Ascending aorta (tissue), 2 donors: ENCODE data around the gene TTC9. TPM values are rescaled to one million over a fixed set of nuclear protein-coding genes. Genes with fewer than 3 reads are reported as not detected.

Source experiments
- DNase-seq, 2 donors: peaks; one replicate each; pipeline ENCODE4 v3.0.0-alpha.2; 2019; ENCODE audit warnings: low spot score in 2 of 2
- H3K27ac ChIP-seq, 2 donors: fragments of 200-600 bp; sonication (generic); one replicate each; pipeline ENCODE4 v1.5.1; 2016 to 2017; ENCODE audit warnings: mild to moderate bottlenecking in 1 of 2
- H3K27me3 ChIP-seq: fragments of 200-600 bp; sonication (generic); one replicate; pipeline ENCODE4 v1.5.1; 2017
- H3K36me3 ChIP-seq, 2 donors: fragments of 200-600 bp; sonication (generic); one replicate each; pipeline ENCODE4 v1.5.1; 2016
- H3K4me1 ChIP-seq, 2 donors: fragments of 200-600 bp; sonication (generic); one replicate each; pipeline ENCODE4 v1.5.1; 2016 to 2017; ENCODE audit warnings: mild to moderate bottlenecking in 1 of 2
- H3K4me3 ChIP-seq, 2 donors: fragments of 200-600 bp; sonication (generic); one replicate each; pipeline ENCODE4 v1.5.1; 2016 to 2017; ENCODE audit warnings: mild to moderate bottlenecking in 1 of 2
- H3K9me3 ChIP-seq, 2 donors: fragments of 200-600 bp; sonication (generic); one replicate each; pipeline ENCODE4 v1.5.1; 2016
- intact Hi-C: fragments of 100-400 bp; cut with DNase I; formaldehyde crosslinking; loops from one replicate; pipeline ENCODE4 v1.15.1; 2023
- total RNA-seq: library from RNA; depleted of rRNA; stranded (reverse); fragments of >200 nt; gene quantifications from one replicate; pipeline ENCODE4 v1.1.0, GENCODE V29; 2016
- TF ChIP-seq, protein P1 (sequence below), 3 experiments: fragments of 200-600 bp in 2 of 3; fragments of 450-650 bp in 1 of 3; sonication (generic) in 2 of 3; IDR thresholded peaks; one replicate each; pipeline ENCODE4 v1.5.1; 2016 to 2019; ENCODE audit warnings: antibody characterized with exemption in 3 of 3, mild to moderate bottlenecking in 1 of 3, moderate library complexity in 1 of 3

Gene TTC9
- total RNA-seq, 1 donor from 2014 or later, result not detected

DNA sequence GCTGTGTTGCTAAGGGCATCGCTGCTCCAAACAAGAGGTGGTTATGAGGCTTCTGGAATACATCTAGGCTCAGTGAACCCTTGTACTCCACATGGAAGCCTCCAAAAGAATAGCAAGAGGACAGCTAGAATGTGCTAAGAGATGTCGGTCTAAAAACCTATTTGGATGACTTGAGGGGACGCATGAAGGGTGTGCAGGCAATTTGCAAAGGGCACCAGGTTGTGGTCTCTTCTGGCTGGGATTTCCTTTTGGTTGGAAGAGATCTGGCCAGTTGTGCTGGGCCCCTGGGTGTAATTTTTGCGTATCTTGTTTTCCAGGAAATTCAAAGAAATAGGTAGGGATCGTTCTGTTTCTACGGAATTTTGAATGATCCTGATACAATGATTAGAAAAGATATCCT is 4.2 kb downstream of the TTC9 start:
- Histone ChIP-seq H3K9me3 (no peaks in the 10 kb centered on the region), H3K27ac (no peak overlapping the region), H3K36me3 (no peaks in the 10 kb centered on the region), H3K27me3 (no peaks in the 10 kb centered on the region), H3K4me1 (peaks cover 0 to 4% of the 10 kb centered on the region in 2 donors), H3K4me3 (no peak overlapping the region)
- intact Hi-C loops, result no loop called here
- no peak for DNase-seq
- TF ChIP-seq, protein P1, sequence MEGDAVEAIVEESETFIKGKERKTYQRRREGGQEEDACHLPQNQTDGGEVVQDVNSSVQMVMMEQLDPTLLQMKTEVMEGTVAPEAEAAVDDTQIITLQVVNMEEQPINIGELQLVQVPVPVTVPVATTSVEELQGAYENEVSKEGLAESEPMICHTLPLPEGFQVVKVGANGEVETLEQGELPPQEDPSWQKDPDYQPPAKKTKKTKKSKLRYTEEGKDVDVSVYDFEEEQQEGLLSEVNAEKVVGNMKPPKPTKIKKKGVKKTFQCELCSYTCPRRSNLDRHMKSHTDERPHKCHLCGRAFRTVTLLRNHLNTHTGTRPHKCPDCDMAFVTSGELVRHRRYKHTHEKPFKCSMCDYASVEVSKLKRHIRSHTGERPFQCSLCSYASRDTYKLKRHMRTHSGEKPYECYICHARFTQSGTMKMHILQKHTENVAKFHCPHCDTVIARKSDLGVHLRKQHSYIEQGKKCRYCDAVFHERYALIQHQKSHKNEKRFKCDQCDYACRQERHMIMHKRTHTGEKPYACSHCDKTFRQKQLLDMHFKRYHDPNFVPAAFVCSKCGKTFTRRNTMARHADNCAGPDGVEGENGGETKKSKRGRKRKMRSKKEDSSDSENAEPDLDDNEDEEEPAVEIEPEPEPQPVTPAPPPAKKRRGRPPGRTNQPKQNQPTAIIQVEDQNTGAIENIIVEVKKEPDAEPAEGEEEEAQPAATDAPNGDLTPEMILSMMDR (IDR thresholded peaks at IDR 0.05), result no peak

DNA sequence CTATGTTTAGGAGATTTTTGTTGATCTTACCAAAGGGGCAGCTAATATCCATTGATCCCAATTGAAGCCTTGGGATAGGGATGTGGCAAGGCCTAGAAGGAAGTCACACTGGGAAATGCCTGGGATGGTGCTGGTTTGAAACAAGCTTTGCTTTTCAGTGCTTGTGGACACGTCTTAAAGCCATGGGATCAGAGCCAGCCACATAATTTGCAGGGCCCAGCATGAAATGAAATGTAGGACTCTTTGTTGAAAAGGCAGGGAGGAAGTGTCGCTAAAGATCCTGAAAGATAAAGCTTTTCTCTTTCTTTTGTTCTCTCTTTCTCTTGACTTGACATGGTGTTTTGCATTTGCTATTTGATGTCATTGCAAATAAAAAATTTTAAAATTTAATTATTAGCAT is 5.0 kb downstream of the TTC9 start:
- Histone ChIP-seq H3K4me3 (no peak overlapping the region), H3K36me3 (no peaks in the 10 kb centered on the region), H3K27me3 (no peaks in the 10 kb centered on the region), H3K9me3 (no peaks in the 10 kb centered on the region), H3K27ac (no peak overlapping the region), H3K4me1 (peaks cover 0 to 2% of the 10 kb centered on the region in 2 donors)
- no peak for DNase-seq
- intact Hi-C loops, result no loop called here
- TF ChIP-seq, protein P1 (IDR thresholded peaks at IDR 0.05), result no peak

DNA sequence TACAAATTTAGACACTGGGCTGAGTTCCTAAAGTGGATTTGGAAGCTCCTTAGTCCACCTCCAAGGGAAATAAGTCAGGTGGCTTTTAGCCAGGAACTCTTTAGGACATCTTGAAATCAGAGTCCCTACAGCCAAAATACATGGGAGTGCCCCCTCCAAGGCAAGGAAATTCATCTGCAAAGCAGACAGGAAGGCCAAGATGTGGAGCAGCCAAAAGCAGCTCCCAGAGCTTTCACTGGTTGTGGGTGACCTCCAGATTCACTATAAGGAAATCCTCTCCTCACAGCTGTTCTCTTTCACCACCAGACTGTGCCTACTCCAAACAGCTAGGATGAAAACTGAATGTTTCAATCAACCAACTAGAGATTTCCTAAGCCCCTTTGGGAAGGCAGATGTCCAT is 6.6 kb downstream of the TTC9 start:
- no peaks in the 10 kb centered on the region for H3K36me3 ChIP-seq
- no peak overlapping the region for H3K27ac ChIP-seq
- H3K4me3 ChIP-seq, result no peak overlapping the region
- H3K4me1 ChIP-seq, result no peaks in the 10 kb centered on the region
- intact Hi-C loops, result no loop called here
- no peaks in the 10 kb centered on the region for H3K27me3 ChIP-seq
- no peaks in the 10 kb centered on the region for H3K9me3 ChIP-seq
- DNase-seq, result no peak
- TF ChIP-seq, protein P1 (IDR thresholded peaks at IDR 0.05), result no peak

DNA sequence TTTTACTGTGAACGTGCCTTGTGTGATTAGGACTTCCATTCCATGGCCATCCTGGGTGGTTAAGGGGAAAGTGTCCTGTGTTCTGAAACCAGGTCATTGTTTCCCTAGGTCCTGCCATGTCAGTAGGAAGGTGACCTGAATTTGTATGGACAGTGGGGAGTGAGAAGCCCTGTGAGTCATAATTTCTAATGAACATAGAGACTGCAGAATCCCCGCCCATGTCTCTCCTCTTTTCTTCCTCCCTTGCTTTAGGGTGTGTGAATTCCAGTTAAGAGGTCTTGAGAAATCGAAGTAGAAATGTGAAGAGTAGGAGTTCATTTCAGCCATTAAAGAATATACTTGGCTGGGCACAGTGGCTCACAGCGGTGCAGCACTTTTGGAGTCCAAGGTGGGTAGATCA is 8.1 kb downstream of the TTC9 start:
- TF ChIP-seq, protein P1 (IDR thresholded peaks at IDR 0.05), result no peak

DNA sequence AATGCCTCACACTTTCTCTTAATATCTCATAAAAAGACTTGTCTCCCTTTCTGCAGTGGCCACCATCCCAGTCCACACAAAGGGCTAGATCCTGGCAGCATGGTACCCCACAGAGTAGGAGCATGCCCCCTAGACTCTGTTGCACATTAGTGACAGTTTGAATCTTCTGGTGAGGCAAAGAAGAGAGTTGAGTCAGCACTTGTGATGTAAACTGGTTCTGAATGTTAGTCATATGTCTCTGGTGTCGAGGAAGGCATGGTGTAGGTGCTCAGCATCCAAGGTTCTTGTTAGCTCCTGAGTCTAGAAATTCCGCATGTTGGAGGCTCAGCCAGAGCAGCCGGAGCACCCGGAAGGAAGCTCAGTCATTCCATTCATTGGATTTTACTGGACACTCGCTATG is 9.8 kb downstream of the TTC9 start:
- no peak for DNase-seq
- no peaks in the 10 kb centered on the region for H3K9me3 ChIP-seq
- no peaks in the 10 kb centered on the region for H3K27me3 ChIP-seq
- TF ChIP-seq, protein P1 (IDR thresholded peaks at IDR 0.05), result no peak
- H3K36me3 ChIP-seq, result no peaks in the 10 kb centered on the region
- no peak overlapping the region for H3K4me3 ChIP-seq
- intact Hi-C loops, result no loop called here
- H3K4me1 ChIP-seq, result no peaks in the 10 kb centered on the region
- no peak overlapping the region for H3K27ac ChIP-seq

More for the DNA sequence above, 8.1 kb downstream of the TTC9 start:
- intact Hi-C loops, result no loop called here
- Histone ChIP-seq H3K4me1 (no peaks in the 10 kb centered on the region), H3K9me3 (no peaks in the 10 kb centered on the region), H3K36me3 (no peaks in the 10 kb centered on the region), H3K4me3 (no peak overlapping the region), H3K27me3 (no peaks in the 10 kb centered on the region), H3K27ac (no peak overlapping the region)
- DNase-seq, result no peak

DNA sequence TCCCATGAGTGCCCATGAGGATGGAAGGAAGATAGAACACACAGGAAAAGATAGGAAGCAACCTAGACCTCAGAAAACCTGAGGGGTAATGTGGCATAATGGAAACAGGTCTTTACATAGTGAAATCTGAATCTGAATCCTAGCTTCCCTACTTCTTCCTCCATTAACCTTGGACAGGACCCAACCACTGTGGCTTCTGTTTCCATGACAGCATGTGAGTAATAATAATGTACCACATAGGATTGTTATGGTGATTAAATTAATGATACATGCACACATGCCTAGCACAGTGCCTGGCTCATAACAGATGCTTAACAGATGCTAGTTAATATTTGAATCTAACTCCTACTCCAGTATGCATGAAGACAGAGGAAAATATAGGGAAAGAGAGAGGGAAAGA is 11.2 kb downstream of the TTC9 start:
- H3K27me3 ChIP-seq, result no peaks in the 10 kb centered on the region
- no peaks in the 10 kb centered on the region for H3K4me1 ChIP-seq
- intact Hi-C loops, result no loop called here

More for the DNA sequence above, 11.2 kb downstream of the TTC9 start:
- H3K27ac ChIP-seq, result no peak overlapping the region
- no peak for DNase-seq
- no peaks in the 10 kb centered on the region for H3K9me3 ChIP-seq
- H3K36me3 ChIP-seq, result no peaks in the 10 kb centered on the region
- TF ChIP-seq, protein P1 (IDR thresholded peaks at IDR 0.05), result no peak
- H3K4me3 ChIP-seq, result no peak overlapping the region
